Stomach (tissue), 4 donors: Measurements from ENCODE around the gene GSAP.

ENCODE experiments used
- CTCF ChIP-seq, 7 experiments: fragments of 450-650 bp in 4 of 7; fragments of 200-600 bp in 3 of 7; sonication (generic) in 3 of 7; IDR thresholded peaks; one replicate each; pipeline ENCODE4 v1.5.1; 2016 to 2019; ENCODE audit warnings: antibody characterized with exemption in 7 of 7, control low read depth in 2 of 7, mild to moderate bottlenecking in 1 of 7
- EP300 ChIP-seq: sonication (generic); formaldehyde crosslinking; IDR thresholded peaks from one replicate; pipeline ENCODE4 v1.6.1; 2017; ENCODE audit warnings: antibody characterized with exemption
- POLR2A ChIP-seq, 4 donors: fragments of 450-650 bp; IDR thresholded peaks; one replicate each; pipeline ENCODE4 v1.6.1; 2016; ENCODE audit warnings: antibody characterized with exemption in 4 of 4, control low read depth in 2 of 4, mild to moderate bottlenecking in 1 of 4, moderate library complexity in 1 of 4

GRCh38 chr7:77327932-77328628 lies 88.1 kb downstream of the GSAP start:
- TF ChIP-seq CTCF (IDR thresholded peaks at IDR 0.05) (no peak), EP300 (no peak), POLR2A (IDR thresholded peaks at IDR 0.05) (no peak)
